ENCODE measurements around the gene HIF1AN. TPM values are rescaled to one million over a fixed set of nuclear protein-coding genes. Genes with fewer than 3 reads are reported as not detected.

Gene HIF1AN
- total RNA-seq, 2 donors from 2014 or later = 11.5 to 17.7 TPM

DNA sequence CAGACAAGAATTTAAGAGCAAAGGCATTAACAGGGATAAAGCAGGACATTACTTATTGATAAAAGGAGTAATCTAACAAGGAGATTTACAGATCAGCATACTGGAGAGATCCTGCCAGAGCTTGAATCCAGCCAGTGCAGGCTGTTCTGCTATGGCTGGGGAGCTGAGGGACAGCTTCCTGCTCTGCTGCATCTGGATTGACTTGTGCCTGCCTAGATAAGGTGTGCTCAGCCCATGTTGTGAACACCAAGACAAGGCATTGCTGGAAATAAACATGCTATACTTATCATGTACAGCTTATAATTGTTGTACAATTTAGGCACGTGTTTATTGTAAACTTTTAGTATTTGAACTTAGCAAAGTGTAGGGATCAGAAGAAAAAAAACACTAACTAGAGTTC lies 71.7 kb downstream of the HIF1AN start:
- DNase-seq (ENCODE audit: low spot score) = no peak
- no peaks in the 10 kb centered on the region for H3K9me3 ChIP-seq
- H3K4me1 ChIP-seq (ENCODE audit: control insufficient read depth in 1 of 2, low read depth in 2 of 2) = no peaks in the 10 kb centered on the region
- no peaks in the 10 kb centered on the region for H3K27me3 ChIP-seq (replicated peaks; ENCODE audit: insufficient read depth)
- no peak for ATAC-seq (ENCODE audit: insufficient number of reproducible peaks, low FRiP score, low read depth)
- H3K27ac ChIP-seq = no peak overlapping the region
- H3K36me3 ChIP-seq = no peaks in the 10 kb centered on the region
- no peak overlapping the region for H3K4me3 ChIP-seq
- TF ChIP-seq CTCF (IDR thresholded peaks at IDR 0.05) = no peak

Other genes with a start within 250 kb of the HIF1AN start
- 10 to 100 TPM; 14.1 to 35.7 TPM for gene BLOC1S2, start 249.3 kb upstream of the HIF1AN start, total RNA-seq
- gene PKD2L1, start 205.7 kb upstream of the HIF1AN start, total RNA-seq = under 1 TPM in 1 of 2 donors, not detected in 1; 0.56 TPM
- 10 to 100 TPM; 12.8 to 16.7 TPM for gene SCD, start 188.7 kb upstream of the HIF1AN start, total RNA-seq
- gene WNT8B, start 72.9 kb upstream of the HIF1AN start, total RNA-seq = not detected
- 10 to 100 TPM; 11.2 to 12.7 TPM for gene SEC31B, start 16.1 kb upstream of the HIF1AN start, total RNA-seq
- gene NDUFB8, start 6.1 kb upstream of the HIF1AN start, total RNA-seq = 100 to 1,000 TPM; 106 to 222 TPM
- gene PAX2, start 209.6 kb downstream of the HIF1AN start, total RNA-seq = not detected